Posterior cingulate gyrus (tissue), 11 donors: ENCODE results near the gene TFDP2.
"Not testable (repeated sequence)": the region's sequence is repeated elsewhere in the genome, so short reads cannot be mapped to it uniquely, and the experiment has no call there.

Source experiments
- DNase-seq, 10 donors: peaks; one replicate each; pipeline versions ENCODE4 v3.0.0 to v3.0.0-alpha.2; 2020 to 2021; ENCODE audit warnings: mixed read lengths in 3 of 10
- intact Hi-C: fragments of 100-400 bp; cut with DNase I; formaldehyde crosslinking; loops from one replicate; pipeline ENCODE4 v1.15.1; 2023

TFDP2 gene

DNA sequence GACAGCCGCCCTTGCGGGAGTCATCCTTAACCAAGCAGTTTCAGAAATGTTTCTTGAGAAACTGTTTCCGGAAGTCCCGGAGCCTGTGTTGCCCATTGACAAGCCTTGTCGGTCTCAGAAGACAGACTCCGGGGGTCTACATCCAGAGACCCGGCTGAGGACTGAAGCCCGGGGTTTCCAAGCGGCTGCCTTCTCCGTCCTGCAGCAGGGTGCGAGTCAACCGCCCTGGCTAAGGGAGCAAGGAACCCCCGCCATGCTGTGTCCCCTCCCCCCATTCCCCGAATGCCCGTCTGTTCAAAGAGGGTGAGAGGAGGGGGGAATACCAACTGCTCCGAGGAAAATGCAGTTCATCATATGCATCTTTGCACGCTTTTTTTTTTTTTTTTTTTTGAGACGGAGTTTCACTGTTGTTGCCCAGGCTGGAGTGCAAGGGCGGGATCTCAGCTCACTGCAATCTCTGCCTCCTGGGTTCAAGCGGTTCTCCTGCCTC lies 211.3 kb downstream of the TFDP2 start:
- intact Hi-C loops: no loop called here
- peak in 1 of 10 donors; percentile 74 for DNase-seq

DNA sequence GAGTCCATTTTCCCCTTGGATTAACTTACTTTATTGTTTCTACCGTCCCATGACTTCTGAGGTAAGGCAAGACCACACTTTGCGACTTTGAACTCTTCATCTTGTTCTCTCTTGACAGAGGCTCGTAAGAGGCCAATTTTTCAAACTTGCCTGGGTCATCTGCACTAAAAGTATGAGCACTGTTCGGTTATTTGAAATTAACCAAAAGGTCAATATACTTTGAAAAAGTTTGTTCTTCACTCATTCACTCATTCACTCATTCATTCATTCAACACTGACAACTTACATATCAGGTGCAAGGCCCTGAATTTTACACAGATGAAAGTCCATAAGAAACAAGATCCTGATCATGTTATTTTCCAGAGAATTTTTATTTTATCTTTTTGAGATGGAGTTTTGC lies 215.0 kb downstream of the TFDP2 start:
- no peak for DNase-seq
- intact Hi-C loops: no loop called here

DNA sequence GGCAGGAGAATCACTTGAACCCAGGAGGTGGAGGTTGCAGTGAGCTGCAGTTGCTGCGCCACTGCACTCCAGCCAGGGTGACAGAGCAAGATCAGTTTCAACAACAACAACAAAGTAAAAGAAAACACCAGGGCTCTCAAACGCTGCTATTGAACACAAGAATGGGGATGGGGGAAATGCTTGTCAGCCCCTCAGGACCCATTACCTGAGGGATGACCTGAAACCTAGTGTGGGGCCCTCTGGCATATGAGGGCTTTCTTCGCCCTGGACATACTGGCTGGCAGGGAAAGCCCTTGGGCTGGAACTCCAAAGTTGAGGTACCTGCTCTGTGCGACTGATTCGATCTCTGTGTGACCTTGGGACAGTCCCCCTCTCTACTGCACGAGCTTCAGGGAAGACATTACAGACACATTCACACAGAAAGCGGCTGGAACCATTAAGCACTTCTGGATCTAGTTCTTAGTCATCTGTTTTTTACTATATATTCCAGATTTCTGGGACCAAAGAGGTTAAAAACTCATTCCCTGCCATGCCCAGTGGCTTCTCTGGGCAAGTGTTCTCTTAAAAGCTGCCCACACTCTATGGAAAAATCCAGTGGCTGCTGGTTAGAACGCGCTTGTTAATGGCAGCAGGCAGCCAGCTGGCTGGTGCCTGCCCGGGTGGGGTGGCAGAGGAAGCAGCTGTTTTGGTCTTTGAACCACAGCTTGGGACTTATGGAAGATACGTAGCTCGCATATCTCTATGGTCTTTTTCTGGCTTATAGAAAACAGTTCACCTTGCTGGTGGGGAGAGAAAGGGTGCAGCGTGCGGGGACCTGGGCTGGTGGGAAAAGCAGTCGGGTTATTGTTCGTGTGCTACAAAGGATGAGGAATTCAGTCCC lies 215.7 kb downstream of the TFDP2 start:
- intact Hi-C loops: no loop called here
- peak in 2 of 10 donors; percentile 46 to 62 for DNase-seq

DNA sequence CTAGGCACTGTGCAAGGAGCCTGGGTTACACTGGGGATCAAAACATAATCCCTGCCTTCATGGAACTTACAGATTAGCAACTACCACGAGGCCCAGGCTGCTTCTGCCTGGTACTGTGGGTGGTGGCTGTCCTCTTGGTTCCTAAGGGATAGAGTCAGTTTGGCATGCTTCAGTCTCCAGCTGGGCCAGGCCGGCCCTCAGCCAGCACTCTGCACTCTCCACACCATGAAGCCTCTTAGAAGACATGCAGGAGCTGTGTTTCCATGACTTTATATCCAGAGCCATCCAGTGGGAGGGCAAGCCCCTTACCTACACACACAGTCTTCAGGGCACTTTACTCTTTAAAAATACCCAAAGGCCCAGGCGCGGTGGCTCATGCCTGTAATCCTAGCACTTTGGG lies 218.5 kb downstream of the TFDP2 start:
- peak in 1 of 10 donors; percentile 27 for DNase-seq
- intact Hi-C loops: no loop called here

DNA sequence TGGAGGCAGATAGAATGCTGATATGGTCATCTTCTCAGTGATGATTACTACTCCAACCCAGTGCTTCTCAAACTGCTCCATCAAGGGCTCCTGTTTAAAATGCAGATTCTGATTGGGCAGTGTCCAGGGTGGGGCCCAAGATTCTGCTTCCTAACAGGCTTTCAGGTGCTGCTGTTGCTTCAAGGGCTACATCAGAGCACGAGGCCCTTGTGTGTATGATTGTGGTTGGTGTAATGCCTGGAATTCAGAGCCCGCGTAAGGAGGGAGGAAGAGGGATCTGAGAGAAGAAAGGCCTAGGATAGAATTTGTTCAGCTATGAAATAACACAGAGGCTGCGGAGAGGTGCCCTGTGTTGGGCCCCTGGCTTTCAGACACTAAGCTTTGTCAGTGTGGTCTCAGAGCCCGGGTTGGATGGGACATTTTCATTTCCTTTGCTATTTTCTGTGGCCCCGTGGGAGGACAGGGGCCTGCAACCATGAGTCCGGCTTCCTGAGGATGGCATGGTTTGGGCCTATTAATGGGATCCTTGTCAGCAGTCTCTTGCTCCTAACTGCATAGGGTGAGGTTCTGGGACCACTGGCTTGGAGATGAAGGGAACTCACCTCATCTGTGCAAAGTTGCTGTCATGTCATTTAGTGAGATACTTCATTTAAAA lies 219.9 kb downstream of the TFDP2 start:
- peak in 1 of 10 donors; percentile 8 for DNase-seq
- intact Hi-C loops: no loop called here

DNA sequence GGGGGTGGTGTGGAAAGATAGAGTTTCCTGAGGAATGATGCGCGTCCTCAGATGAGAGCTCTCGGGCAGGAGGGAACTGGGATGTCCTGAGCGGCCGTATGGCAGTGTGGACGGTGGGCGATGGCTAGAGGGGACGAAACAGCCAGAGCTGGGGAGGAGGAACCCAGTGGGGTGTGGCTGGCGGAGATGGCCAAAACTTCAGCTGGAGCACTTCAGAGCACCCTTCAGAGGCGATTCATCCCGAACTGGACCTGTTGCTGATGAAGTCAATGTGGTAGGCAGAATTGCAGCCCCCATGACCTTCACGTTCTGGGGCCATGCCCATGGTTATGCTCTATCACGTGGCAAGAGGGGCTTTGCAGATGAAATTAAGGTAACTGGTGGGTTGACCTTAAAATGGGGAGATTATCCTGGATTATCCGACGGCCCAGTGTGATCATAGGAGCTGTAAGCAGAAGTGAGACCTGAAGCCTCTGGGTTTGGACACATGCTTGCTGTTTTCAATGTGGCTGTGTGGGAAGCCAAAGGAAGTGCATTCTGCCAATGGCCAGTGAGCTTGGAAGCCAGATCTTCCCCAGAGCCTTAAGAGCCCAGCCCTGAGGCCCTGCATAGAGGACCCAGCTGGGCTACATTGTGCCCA lies 220.6 kb downstream of the TFDP2 start:
- peak in 1 of 10 donors; percentile 38 for DNase-seq
- intact Hi-C loops: no loop called here

DNA sequence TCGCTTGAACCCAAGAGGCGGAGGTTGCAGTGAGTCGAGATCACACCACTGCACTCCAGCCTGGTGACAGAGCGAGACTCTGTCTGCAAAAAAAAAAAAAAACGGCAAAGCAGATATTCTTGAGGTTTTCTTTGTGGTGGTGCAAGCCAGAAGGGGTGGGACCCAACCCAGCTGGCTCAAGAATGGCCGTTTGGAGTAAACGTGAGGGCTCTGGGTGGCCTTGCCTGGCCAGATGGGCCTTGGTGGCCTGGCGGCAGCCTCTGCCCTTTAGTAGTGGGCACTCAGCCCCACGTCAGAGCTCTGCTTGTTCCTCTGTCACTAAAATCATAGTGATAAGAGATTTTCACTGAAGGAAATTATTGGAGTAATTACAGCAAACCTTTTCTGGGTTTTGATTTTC lies 222.4 kb downstream of the TFDP2 start:
- DNase-seq: peak in 1 of 10 donors; percentile 33

DNA sequence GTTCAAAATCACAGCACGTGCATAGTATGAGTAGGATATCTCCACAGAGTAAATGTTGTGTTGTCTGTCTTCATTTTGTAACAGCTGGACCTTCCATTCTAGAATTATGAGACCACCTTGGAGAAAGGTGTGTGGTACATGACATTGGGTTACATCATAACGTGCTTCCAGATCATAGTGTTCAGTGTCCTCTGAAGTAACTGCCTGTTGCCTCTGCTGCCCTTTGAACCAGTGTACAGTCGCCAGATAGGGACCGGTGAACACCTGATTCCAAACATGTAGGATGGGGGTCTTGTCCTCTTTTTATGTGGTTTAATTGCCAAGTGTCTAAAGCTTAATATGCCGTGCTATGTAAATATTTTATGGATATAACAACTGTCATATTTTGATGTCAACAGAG lies 223.7 kb downstream of the TFDP2 start:
- DNase-seq, intact Hi-C loops: not testable (repeated sequence)

More for the DNA sequence above, 222.4 kb downstream of the TFDP2 start:
- intact Hi-C loops: no loop called here

DNA sequence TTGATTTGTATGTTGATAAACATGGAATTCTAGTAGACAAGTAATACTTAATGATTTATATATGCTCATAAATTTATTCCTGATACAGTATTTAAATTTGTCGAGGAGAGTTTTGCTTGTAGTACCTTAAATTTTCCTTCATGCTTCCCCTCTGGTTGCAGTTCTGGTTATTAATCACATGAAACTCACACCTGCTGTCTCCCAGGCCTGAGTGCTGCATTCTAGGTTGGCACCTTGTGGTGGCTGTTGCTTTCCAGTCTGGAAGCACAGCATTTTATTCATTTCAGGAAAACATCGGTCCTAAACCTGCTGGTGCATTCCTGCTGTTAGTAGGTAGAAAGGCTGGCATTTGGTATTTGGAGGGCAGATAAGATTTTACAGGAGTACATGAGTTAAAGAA lies 228.0 kb downstream of the TFDP2 start:
- DNase-seq: peak in 1 of 10 donors; percentile 39
- intact Hi-C loops: no loop called here

DNA sequence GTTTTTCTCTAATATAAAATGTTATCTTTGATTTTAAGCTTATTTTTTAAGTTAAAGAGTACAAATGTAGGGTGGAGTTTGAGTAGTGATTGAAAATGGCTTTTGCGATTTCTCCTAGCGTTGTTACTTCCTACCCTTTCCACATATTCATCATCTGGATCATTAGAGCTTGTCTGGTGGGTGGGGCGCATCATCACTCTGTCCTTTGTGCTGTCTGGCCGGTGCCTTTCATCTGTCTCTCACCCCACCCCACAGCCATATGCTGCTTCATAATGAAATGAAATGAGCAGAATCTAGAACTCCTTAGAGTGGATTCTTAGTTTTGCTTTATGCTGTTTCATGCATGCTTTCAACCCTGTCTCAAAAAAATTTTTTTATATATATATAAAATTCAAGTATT lies 228.6 kb downstream of the TFDP2 start:
- peak in 1 of 10 donors; percentile 29 for DNase-seq
- intact Hi-C loops: no loop called here

DNA sequence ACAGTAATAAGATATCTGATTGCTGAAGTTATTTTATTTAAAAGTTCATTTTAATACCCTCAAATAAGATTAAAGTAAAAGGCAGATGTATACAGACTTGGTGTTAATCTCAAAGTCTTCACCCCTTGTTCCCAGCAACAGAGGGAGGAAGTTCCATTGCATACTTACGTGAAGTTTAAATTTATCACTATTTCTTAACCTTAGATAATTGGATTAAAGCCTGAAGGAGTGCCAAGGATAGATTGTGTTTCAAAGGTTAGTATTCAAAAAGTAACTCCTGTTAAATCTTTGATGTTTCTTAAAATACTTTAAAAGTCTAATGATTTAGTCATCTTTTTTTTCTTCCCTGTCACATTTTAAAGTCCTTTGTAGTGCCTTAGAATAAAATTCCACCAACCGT lies 233.6 kb downstream of the TFDP2 start:
- intact Hi-C loops: no loop called here
- no peak for DNase-seq

DNA sequence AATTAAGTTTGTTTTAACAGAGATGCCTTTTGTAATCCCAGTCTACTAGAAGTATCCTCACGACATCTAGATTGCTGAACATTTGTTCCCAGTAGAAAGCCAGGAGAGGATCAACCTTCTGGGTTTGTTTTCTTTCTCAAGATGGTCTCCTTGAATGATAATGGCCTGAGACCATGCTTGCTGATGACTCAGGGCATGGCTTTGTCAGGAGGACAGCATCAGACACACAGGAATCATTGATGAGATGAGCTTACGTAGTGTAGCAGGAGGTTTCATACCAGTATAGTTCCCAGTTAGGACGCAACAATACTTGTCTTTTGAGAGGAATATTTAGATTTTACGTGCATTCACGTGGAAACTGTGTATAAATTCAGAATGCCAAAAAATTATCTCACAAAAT lies 234.3 kb downstream of the TFDP2 start:
- intact Hi-C loops: no loop called here
- no peak for DNase-seq

DNA sequence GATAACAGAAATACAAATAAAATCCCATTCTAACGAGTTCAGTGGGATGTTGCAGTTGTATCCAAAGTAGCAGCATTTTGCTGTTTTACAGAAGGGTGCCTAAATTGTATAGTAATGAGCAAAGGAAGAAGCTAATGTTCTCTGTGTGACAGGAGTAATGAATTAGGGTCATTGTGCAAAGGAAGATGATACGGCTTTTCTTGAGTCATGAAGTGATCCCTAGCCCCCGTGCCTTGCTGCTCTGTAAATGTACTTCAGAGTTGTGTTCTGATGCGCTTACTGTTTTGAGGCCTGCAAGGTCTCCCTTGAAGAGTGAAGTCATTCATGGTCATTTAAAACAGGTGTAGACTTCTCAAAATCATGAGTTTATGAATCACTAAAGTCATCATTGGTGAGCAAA lies 235.0 kb downstream of the TFDP2 start:
- DNase-seq: no peak
- intact Hi-C loops: no loop called here

DNA sequence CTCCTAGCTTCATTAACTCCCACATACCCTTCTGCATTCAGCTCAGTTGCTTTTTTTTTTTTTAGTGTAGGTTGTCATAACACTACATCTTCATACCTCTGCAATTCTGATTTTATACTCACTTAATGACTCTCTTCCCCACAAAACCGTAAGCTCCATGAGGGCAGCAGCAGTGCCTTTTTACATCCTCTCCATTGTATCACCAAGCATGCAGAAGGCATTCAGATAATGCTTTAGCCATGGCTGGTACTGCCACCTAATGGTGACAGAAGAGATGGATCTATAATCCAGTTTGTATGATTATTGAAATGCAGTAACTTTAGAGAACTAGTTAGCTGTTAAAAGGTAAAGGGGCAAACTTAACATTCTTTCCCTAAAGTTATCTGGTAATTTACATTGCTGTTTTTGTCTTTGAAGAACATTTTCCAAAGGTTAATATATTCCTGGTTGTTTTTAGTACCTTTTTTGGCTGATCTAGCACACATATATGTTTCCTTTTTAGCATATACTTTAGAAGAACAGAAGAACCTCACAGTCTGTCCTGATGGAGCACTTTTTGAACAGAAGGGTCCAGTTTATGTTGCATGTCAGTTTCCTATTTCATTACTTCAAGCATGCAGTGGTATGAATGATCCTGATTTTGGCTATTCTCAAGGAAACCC lies 236.1 kb downstream of the TFDP2 start:
- intact Hi-C loops: no loop called here
- no peak for DNase-seq

DNA sequence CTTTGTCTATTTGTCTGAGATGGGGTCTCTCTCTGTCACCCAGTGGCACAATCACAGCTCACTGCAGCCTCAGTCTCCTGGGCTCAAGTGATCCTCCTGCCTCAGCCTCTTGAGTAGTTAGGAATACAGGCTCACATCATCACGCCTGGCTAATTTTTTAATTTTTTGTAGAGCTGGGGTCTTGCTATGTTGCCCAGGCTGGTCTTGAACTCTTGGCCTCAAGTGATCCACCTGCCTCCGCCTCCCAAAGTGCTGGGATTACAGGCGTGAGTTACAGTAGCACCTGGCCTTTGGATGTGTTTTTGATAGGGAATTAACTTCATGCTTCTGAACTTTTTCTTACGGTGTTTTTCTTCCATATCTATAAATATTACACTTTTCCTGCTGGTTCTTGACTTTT lies 239.4 kb downstream of the TFDP2 start:
- DNase-seq, intact Hi-C loops: not testable (repeated sequence)

DNA sequence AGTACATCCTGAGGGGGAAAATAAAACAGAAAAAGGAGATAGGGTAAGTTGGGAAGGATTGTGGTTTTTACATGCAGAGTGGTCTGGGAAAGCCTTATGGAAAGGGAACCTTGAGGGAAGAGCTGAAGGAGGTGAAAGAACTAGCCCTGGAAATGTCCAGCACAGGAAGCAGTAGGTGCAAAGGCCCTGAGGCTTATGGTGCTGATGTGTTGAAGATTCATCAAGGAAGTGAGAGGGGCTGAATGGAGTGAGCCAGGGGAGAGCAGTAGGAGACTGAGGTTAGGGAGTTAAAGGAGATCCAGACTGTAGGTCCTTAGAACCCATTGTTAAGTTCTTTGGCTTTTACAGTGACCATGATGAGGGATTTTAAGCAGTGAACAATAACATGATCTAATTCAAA lies 239.9 kb downstream of the TFDP2 start:
- intact Hi-C loops: no loop called here
- no peak for DNase-seq

DNA sequence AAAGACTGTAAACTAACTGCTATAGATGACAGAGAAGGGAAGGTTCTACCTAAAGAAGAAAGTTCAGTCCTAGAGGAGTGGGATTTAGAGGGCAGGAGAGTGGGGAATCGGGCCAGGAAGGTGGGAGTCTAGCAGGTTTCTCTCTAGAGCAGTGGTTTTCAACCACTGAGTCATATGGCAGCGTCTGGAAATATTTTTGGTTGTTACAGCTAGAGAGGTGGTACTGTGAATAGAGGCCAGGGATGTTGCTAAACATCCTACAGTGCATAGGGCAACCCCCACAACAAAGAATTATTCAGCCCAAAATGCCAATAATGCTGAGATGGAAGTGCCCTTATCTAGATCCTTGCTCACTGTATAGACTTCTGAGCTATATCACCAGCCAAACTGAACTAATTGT lies 244.2 kb downstream of the TFDP2 start:
- no peak for DNase-seq
- intact Hi-C loops: no loop called here

DNA sequence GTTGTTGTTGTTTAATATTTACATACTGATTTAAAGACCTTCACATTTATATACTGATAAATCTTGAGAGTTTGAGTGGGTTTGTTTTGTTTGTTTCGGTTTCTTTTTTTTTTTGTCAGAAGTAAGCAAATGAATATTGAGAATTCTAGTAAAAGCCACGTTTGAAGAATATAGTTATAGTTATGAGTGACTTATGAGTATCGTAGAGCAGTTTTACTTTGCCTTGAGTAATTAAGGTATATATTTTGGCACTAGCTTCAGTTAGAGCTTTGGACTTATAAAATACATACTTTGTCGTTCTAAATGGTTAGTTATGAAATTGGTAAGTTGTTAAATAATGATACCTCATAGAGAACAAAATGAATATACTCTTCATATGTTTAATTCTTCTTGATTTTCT lies 245.1 kb downstream of the TFDP2 start:
- intact Hi-C loops: no loop called here
- DNase-seq: no peak

DNA sequence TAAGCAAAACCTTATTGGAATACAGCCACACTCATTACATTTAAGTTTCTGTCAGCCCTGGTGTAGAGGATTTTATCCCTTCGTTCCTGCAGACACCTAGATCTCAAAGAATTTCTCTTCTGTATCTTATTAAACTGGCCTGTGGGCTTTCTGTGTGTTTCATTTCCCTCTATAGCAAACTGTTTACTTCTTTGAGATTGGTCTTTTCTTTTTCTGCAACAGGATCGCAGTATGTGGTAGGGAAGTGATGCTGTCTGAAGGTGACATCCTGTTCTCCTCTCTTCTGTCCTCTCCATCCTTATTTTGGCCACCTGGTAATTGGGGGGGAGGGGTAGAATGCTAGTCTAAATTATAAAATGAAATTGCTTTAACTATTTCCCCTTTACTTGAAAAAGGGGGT lies 247.4 kb downstream of the TFDP2 start:
- intact Hi-C loops: no loop called here
- DNase-seq: no peak

DNA sequence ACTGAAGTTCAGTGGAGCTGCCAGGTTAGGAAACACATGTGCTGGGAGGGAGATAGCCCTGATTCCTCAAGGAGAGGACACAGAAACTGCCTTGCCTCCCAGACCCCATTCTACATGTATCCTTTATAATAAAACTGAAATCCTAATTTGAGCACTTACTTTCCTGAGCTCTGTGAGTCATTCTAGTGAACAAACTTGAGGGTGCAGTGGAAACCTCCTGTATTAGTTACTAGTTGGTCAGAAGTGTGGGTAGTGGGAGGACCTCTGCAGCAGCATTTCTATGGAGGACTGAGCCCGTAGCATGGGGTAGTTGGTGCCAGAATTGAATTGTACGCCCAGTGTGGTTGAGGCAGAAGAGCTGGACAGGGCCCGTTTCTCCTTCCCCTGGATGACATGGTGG lies 249.0 kb downstream of the TFDP2 start:
- DNase-seq: no peak
- intact Hi-C loops: no loop called here

DNA sequence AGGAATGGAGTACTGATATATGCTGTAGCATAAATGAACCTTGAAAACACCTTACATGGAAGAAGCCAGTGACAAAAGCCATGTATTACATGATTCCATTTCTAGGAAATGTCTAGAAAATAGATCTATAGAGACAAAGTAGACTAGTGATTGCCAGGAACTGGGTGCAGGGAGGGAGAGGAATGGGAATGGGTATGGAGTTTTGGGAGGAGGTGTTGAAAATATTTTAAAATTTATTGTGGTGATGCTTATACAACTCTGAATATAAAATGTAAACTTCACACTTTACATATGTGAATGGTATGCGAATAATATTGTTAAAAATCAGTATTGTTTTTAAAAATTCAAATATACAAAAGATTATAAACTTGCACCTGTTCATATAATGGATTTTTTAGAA lies 250.4 kb downstream of the TFDP2 start:
- no peak for DNase-seq

More for the DNA sequence above, 250.4 kb downstream of the TFDP2 start:
- intact Hi-C loops: no loop called here
